HG02642 (cell line): Measurements from ENCODE around the gene PPIA.
A peak's percentile ranks its signal among the peaks of the same experiment; 100 is the strongest.
"Not testable (repeated sequence)": the region's sequence is repeated elsewhere in the genome, so short reads cannot be mapped to it uniquely, and the experiment has no call there.

Experiments
- ATAC-seq: cut with Tn5 transposase; IDR thresholded peaks from one replicate; pipeline ENCODE4 v1.9.1; 2021; ENCODE audit warnings: mild to moderate bottlenecking; ENCODE audit not compliant: unreplicated experiment, poor library complexity

PPIA gene

GRCh38 chr7:44762726-44763522, 33.6 kb upstream of the PPIA start:
- ATAC-seq = no peak

- ATAC-seq = no peak
Measured at GRCh38 chr7:44764081-44764480, 32.4 kb upstream of the PPIA start.

GRCh38 chr7:44764665-44765578, 31.6 kb upstream of the PPIA start:
- ATAC-seq = no peak

- no peak for ATAC-seq
Measured at GRCh38 chr7:44765579-44766415, 30.7 kb upstream of the PPIA start.

- no peak for ATAC-seq
Measured at GRCh38 chr7:44766416-44766801, 30.1 kb upstream of the PPIA start.

- ATAC-seq = no peak
Measured at GRCh38 chr7:44767134-44767911, 29.2 kb upstream of the PPIA start.

GRCh38 chr7:44767912-44768627, 28.4 kb upstream of the PPIA start:
- ATAC-seq = peak; percentile 65

GRCh38 chr7:44768628-44769371, 27.7 kb upstream of the PPIA start:
- ATAC-seq = no peak

- ATAC-seq = peak; percentile 5
Measured at GRCh38 chr7:44769376-44769775, 27.1 kb upstream of the PPIA start.

- peak; percentile 60 for ATAC-seq
Measured at GRCh38 chr7:44769776-44770294, 26.6 kb upstream of the PPIA start.

- no peak for ATAC-seq
Measured at GRCh38 chr7:44771358-44771757, 25.1 kb upstream of the PPIA start.

GRCh38 chr7:44772440-44772839, 24.0 kb upstream of the PPIA start:
- ATAC-seq = no peak

GRCh38 chr7:44772867-44773266, 23.6 kb upstream of the PPIA start:
- ATAC-seq = no peak

GRCh38 chr7:44774486-44774885, 22.0 kb upstream of the PPIA start:
- ATAC-seq = not testable (repeated sequence)

GRCh38 chr7:44775383-44776107, 20.9 kb upstream of the PPIA start:
- no peak for ATAC-seq

GRCh38 chr7:44776211-44776610, 20.3 kb upstream of the PPIA start:
- ATAC-seq = no peak

GRCh38 chr7:44782460-44782859, 14.0 kb upstream of the PPIA start:
- ATAC-seq = no peak

GRCh38 chr7:44783407-44783806, 13.1 kb upstream of the PPIA start:
- no peak for ATAC-seq
